IPS-NIHi7 (cell line): Measurements from ENCODE around the gene SPATA31D1.

Experiments
- DNase-seq: peaks from one replicate; pipeline ENCODE4 v3.0.0; 2012; ENCODE audit warnings: mixed read lengths; ENCODE audit errors: extremely low spot score

SPATA31D1 gene

DNA sequence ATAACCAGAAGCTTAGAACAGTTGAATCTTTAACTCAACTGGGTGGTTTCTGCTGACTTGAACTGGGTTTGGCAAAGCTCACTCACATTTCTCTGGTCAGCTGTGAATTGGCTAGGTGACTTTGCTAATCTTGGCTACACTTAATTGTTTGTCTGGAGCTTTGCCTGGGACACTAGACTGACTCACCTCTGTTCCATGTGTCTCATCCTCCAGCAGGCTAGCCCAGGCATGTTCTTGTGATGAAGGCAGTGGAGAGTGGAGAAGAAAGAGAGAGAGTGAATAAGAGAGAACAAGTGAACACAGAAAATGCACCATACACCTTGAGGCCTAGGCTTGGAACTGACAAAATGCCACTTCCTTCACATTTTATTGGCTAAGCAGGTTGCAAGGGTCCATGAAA, 32.6 kb downstream of the SPATA31D1 start:
- DNase-seq = no peak

DNA sequence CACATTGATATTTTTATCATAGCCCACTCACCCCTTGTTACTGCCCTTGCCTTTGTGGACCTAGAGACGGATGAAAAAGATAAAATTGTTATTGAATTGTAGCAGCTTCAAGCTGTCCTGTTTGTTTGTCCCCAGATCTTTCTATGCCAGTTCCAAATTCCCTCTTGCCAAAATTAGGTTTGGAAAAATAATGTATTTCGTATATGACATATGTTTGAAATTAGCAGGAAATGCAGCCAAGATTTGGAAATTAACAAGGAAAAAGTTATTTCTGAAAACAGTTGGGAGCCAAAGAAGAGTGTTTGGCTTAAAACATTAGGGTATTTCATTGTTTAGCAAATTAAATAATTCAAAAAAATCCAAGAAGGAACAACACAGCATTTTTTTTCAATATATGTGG, 33.5 kb downstream of the SPATA31D1 start:
- no peak for DNase-seq

DNA sequence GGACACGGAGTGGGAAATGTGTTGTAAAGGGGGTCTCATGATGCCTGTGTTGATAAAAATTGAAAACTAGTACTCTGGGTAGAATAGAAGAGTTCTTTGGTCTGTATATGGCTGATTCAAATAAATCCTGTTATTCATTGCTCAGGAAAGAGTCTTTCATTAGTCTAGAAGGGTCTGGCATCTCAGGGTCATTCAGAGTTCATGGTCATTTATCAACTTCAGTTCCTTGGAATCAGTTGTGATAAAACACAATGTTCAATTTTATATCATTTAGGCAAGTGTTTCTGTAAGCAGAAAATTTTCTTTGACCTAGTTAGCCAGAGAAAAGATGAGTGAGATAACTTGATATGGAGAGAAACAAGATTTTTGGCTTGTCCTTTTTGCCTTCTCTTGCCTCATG, 36.3 kb downstream of the SPATA31D1 start:
- DNase-seq = no peak

DNA sequence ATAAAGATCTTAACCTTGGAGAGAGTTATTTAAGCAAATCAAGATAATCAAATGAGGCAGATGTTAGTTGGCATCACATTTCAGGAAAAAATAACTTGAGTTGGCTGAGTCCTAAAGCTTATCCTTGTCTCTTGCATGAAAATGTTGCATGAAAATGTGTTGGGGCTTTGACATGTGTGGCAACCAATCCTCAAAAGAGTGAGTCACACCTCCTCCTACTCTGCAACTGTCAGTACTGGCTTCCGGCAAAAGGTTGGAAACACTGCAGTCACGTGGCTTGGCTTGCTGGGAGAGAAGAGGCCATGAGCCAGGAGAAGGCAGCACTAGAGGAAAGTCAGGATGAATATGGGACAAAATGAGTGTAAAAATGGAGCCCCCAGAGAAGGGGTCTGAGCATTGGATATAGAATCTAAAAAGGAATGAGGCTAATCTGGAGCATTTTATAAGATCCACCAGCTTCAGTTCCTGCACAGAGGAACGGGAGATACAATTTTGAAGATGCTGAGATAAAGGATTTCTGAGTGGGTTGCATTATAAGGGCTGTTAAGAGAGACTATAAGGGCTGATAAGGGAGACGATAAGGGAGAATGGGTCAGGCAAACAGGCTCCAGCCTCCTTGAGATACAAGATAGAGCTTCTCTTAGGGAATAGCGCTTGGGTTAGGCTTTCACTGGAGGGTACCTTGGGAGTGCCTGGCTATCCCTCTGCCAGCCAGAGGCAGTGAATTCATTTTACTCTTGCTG, 43.1 kb downstream of the SPATA31D1 start:
- DNase-seq = peak; percentile 44

DNA sequence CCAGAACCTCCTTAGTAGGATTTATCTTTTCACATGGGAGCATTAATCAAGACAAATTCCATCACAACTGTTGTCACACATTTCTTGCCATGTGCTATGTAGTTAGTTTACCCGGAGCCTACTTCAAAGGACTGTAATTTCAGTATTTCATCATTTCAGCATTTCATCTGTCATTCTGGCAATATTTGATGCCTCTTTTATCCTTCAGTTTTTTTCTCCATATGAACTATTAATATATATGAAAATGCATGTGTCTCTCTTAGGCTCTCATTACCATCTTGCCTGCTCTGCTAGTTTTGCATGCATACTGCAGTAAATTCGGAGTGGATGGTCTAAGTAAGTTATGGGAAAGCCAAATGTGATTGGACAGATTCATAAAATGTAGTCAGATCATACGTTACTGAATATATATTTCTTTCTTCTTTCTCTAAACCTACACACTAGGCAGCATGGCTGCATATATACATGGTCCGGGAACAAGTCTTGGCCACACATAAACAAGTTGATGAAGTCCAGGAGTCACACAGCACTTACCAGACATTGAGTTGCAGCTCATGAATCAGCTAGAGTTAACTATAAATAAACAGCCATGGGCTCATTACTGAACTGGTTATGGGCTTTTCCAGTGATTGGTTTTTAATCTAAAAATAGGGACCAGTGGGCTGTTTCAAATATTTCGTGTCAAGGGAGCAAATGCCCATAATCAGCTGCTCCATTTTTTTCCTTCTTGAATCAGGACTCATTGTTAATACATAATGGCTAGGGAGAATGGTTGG, 46.6 kb downstream of the SPATA31D1 start:
- no peak for DNase-seq

DNA sequence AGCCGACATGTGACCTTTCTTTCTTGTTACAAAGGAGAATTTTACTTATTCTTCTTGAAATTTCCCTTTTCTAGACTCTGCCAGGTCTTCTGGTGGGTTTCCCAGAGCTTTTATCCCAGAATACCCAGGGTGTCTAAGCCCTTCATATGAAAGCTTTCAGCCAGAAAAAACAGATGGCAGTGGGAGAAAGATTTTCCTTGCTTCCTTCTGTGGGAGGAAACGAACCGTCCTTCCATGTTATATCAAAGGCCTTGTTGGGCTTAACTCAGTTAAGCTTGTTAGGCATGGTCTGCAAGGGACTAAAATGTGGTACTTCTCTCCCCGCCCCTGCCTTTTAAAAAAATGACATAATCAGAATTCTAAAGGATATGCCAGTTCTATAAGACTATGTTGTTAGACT, 47.5 kb downstream of the SPATA31D1 start:
- no peak for DNase-seq

DNA sequence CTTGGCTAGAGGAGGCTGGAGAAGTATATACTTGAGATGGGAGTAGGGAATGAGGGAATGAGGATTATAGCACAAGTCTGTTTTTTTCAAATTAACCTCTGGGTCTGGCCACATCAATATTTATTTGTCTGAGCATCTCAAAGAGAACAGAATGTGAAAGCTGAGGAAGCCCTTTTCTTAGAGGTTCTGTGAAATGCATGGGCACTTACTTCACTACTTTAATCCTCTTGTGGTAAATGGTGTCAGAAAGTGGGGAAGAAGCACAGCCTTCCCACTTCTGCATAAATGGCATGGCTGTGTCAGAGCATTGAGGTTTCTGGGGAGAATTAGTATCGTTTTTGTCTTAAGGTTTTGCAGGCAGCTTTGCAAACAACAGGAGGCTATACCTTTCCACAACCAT, 48.6 kb downstream of the SPATA31D1 start:
- DNase-seq = no peak

DNA sequence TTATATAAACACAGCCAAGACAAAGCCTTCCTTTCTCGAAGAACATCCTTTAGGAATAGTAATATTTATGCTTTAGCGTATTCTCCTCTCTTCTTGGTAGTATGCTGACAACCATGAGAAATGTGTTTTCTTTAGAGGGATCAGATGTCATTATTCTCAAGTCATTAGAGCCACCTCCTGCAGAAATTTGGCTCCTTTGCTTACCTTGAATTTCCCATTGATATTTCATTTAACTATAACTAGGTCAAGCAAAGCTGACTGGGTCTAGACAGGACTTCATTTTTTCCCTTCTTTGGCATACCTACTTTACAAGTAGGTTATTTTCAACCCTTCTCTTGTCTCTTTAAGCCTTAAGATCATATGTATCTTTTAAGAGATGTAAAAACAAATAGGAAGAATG, 50.3 kb downstream of the SPATA31D1 start:
- no peak for DNase-seq
